HG03442 (cell line): Measurements from ENCODE around the gene ACACB.

Experiments
- ATAC-seq: cut with Tn5 transposase; IDR thresholded peaks from one replicate; pipeline ENCODE4 v1.9.1; 2021; ENCODE audit warnings: mild to moderate bottlenecking, moderate library complexity; ENCODE audit not compliant: unreplicated experiment

Gene ACACB

DNA sequence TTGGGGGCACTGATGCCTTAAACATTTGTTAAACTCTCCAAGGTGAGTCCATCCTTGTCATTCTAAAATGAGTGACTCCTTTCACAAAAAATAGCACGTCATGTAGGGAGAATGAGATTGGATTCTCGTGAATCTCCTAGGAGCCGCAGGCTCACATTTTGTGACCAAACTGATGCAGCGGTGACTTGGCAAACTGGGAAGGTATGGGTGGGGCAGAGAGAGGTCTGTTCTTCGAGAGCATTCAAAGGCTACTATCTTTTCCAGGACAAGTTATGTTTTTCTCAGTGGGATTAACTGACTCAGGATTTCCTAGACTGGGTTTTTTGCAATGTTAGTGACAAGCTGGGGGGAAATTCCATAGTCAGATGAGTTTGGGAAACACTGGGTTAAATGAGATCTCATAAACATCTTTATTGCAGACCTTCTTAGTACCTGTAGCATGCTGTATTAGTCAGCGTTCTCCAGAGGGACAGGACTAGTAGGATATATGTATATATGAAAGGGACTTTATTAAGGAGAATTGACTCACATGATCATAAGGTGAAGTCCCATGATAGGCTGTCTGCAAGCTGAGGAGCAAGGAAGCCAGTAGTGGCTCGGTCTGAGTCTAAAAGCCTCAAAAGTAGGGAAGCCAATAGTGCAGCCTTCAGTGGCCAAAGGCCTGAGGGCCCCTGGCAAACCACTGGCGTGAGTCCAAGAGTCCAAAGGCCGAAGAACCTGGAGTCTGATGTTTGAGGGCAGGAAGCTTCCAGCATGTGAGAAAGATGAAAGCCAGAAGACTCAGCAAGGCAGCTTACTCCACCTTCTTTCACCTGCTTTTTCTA, 131.7 kb downstream of the ACACB start:
- ATAC-seq, result no peak

DNA sequence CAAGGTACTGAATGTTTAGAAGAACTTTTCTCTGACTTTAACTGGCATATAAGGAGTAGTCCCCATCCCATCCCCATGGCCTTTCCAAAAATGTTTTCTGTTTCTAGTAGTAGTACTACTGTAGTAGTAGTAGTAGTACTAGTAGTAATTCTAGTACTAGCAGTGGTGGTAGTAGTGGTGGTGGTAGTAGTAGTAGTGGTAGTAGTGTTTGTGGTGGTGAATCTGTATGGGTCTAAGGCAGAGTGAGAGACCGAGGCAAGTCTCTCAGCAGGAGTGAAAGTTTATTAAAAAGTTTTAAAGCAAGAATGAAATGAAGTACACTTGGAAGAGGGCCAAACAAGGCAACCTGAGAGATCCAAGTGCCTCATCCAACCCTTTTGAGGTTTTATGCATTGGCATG, 134.1 kb downstream of the ACACB start:
- no peak for ATAC-seq

DNA sequence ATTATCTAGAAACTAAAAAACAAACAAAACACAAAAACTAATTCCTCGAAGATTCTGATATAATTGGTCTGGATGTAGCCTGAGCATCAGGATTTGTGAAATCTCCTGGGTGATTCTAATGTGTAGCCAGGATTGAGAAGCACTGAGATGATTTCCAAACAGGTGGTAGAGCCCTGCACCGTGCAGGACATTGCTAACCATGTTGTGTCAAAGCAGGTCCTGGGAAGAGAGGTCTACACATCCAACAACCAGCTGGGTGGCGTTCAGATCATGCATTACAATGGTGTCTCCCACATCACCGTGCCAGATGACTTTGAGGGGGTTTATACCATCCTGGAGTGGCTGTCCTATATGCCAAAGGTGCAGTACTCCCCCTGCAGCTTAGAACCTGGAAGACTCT, 136.4 kb downstream of the ACACB start:
- ATAC-seq, result no peak

DNA sequence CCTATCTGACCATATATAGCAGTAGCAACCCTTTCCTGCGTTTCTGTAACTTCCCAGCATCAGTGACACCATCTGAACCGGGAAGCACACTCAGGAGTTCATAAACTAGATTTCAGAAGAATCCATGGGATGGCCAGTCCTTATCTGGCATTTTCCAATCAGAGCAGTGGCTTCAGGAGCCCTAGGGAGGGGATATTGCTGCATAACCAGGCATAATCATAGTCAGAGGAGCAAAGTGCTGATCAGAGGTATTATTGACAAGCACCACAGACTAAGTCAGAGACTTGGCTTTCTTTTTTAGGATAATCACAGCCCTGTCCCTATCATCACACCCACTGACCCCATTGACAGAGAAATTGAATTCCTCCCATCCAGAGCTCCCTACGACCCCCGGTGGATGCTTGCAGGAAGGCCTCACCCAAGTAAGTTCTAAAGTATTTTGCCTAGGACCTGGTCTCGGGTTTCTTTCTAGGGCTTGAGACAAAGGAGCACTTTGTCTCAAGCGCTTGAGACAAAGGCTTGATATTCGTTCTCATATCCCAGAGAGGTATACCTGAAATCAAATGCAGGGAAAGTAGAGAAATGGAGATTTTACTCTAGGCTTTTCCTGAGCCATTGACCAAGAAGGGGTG, 137.6 kb downstream of the ACACB start:
- no peak for ATAC-seq

DNA sequence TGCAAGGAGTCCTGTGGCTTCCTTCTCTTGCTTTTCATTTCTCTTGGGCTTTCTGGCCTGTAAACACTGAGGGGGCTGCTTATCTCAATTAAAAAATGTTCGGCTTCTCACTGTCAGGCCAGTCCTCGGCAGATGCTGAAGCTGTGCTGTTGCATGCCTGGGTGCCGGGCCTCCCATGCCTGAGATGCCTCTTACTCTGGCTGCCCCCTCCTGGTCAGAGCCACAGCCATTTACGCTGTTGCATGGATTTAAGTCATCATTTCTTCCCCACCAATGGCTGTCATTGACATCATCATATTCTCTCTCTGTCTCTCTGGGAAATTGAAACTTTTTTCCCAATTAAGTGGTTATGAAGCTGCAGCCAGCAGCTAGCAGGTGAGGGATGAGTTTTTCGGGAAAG, 139.0 kb downstream of the ACACB start:
- ATAC-seq, result no peak

DNA sequence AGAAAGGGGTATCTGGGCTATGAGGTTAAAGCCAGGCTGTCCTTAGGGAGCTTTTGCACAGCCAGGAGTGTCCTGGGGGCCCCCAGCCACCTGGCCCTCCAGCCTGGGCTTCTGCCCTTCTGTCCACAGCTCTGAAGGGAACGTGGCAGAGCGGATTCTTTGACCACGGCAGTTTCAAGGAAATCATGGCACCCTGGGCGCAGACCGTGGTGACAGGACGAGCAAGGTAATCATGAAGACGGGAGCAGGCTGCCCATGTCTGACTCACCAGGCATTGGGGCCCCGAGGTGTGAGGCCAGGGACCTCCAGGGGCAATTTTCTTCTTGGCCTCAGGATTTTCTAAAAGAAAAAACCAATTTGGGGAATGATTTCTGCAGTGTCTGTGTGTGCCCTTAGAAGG, 139.6 kb downstream of the ACACB start:
- no peak for ATAC-seq

DNA sequence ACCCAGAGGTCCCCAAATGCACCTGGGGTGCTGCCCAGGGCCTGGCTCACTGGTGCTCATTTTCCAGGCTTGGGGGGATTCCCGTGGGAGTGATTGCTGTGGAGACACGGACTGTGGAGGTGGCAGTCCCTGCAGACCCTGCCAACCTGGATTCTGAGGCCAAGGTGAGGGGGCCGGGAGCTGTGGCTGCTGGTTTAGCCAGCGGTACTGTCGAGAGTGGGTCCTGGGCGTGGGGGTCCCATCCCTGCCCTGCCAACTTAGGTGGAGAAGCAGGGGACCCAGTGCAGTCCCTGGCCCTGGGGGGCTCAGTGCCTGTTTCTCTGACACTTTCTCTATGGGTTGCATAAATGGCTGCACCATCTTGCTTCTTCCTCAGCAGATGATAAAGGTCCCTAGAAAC, 141.8 kb downstream of the ACACB start:
- no peak for ATAC-seq

DNA sequence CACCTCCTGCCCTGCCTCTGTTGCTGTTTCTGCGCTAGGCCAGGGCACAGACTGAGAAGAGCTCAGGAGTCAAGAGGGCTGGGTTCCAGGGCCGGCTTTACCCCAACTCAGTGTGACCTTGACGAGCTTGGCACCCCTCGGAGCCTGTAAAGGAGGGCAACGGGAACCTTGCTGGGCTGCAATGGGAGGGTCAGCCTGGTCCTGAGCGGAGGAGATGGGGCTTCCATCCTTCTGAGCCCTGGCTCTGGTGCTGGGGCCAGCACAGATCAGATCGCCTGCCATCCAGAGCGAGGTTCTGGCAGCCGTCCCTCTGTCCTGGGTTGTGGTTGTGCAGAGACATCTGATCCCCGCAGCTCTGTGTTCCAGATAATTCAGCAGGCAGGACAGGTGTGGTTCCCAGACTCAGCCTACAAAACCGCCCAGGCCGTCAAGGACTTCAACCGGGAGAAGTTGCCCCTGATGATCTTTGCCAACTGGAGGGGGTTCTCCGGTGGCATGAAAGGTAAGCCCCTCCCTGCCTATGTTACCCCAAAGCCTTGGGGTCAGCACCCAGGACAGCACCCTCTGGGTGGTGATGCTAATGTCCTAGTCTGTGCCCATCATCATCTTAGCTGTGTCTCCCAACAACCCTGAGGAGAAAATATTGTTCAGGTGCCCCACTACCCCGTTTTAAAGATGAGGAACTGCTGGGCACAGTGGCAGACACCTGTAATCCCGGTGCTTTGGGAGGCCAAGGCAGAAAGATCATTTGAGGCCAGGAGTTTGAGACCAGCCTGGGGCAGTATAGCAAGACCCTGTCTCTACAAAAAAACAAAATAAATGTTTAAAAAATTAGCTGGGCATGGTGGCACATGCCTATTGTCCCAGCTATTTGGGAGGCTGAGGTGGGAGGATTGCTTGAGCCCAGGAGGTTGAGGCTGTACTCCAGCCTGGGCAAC, 142.5 kb downstream of the ACACB start:
- no peak for ATAC-seq

DNA sequence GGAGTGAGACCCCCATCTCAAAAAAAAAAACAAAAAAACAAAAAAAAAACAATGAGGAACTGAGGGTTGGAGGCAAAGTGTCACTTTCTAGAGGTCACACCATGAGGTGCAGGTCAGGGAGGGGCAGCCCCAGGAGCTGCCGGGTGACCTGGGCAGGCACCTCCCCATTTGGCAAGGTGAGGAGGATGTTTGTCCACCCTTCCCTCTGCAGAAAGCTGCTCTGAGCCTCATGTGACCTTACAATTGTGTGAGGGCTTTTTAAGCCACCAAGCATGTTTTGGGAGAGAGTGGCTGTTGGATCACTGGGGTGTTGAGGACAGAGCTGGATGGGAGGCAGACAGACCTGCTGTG, 143.1 kb downstream of the ACACB start:
- ATAC-seq, result no peak

DNA sequence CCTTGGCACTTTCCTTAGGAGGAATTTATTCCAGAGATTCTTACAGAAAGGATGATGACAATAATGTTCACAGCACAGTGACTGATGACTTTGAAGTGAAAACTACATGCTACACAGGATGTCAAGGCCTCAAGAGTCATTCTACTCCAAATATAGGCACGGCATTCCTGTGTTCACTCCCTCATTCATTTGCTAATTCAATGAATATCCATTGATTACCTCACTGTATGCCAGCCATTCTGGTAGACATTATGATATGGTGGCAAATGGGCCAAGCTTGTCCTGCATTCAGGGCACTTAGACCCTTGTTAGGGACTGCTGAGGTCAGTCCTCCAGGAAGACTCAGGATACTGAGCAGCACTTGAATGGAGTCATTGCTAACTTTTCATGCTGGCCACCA, 144.7 kb downstream of the ACACB start:
- ATAC-seq, result no peak

DNA sequence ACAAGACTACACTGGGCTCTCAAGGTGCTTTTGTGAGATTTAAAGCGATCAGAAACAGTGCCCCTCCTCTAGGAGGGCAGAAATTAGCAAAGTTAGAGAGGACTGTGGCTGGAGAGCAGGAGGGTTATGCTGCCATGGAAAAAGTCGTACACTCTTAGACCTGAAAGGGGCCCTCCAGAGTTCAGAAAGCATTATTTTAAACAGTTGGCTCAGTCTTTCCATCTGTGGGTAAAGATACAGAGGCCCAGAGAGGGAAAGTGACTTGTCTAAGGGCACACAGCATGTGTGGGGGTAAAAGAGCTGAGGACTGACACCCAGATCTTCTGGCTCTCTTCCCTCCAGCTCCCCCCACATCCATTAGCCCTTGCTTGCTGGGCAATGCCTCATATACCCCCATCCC, 145.6 kb downstream of the ACACB start:
- no peak for ATAC-seq

DNA sequence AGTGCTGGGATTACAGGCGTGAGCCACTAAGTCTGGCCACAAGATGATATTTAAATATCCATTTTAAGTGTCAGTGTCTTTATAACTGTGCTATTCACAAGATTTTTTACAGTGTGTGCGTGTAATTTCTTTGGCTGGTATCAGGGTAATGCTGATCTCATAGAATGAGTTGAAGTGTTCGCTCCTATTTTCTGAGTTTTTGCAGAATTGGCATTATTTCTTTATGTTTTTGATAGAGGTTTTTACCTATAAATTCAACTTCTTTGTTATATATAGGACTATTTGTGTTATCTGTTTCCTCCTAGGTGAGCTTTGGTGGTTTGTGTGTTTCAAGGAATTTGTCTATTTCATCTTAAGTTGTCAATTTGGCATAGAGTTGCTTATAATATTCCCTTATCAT, 147.1 kb downstream of the ACACB start:
- no peak for ATAC-seq

DNA sequence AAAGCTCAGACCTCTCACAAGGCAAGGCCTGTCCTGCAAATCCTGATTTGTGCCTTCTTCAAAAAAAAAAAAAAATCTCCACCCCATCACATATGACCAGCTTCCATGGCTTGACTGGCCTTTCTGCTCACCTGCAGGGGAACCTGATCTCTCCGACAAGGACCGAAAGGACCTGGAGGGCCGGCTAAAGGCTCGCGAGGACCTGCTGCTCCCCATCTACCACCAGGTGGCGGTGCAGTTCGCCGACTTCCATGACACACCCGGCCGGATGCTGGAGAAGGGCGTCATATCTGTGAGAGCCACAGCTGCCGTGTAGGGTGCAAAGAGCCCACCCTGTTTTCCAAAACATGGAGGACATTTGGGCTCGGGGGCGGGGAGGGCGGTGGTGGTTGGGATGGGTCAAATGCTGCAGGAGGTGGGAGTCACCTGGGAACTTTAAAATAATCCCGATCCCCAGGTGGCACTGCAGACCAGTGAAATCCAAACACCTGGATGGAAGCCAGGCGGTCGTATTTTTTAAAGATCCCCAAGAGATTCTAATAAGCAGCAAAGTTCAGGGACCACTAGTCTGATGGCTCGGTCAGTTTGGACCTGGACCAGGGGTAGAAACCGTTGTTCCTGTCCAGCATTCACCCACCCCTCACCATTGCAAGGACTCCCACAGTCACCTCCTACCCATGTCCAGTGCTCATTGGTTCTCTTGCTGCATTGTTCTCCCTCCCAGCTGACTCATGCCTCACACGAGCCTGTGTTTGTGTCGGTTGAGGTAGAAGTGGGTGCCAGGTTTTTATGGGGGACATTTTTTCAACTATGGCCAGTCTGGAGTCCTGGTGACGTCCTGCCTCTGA, 147.9 kb downstream of the ACACB start:
- no peak for ATAC-seq

DNA sequence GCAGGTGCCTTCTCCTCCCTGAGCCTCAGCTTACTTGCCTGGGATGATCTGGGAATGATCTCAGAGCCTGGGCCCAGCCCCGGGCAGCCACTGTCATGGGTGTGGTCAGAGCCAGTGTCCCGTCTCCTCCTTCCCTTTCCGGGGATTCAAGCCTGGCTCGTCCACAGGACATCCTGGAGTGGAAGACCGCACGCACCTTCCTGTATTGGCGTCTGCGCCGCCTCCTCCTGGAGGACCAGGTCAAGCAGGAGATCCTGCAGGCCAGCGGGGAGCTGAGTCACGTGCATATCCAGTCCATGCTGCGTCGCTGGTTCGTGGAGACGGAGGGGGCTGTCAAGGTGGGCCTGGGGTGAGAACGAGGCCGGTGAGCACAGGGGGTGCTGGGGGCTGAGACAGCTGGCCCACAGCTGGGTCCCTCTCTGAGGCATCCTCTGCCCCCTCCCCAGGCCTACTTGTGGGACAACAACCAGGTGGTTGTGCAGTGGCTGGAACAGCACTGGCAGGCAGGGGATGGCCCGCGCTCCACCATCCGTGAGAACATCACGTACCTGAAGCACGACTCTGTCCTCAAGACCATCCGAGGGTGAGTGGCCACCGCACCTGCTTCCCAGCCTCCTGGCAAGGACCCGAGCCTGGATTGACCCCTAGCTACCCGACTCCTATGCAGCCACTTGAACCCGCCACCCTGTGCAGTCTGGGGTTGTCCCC, 148.7 kb downstream of the ACACB start:
- no peak for ATAC-seq

DNA sequence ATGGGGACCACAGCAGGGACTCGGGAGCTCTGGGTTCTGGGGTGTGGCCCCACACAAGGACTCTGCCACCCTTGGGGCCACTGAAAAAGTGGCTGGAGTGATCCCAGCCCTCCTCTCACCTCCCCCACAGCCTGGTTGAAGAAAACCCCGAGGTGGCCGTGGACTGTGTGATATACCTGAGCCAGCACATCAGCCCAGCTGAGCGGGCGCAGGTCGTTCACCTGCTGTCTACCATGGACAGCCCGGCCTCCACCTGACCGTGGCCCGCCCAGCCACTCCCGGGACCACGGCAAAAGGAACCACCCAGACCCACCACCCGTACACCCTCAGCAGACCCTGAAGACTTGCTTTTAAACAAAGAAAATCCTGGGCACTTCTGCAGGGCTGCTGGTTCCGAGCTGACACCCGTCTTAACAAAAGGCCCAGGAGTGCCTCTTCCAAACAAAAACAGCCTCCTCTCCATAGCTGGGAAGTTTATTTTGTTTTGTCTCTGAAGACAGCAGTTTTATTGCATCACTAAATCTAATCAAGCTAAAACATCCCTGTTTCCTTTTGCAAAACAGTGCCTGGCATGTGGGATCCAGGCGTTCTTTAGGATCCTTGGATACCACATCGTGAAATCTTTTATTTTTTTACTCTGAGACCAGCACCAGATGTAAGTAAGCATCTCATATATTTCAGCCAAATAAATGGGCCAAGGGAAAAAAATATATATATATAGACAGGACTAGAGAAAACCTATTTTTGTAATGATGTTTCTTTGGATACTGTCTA, 149.9 kb downstream of the ACACB start:
- no peak for ATAC-seq

DNA sequence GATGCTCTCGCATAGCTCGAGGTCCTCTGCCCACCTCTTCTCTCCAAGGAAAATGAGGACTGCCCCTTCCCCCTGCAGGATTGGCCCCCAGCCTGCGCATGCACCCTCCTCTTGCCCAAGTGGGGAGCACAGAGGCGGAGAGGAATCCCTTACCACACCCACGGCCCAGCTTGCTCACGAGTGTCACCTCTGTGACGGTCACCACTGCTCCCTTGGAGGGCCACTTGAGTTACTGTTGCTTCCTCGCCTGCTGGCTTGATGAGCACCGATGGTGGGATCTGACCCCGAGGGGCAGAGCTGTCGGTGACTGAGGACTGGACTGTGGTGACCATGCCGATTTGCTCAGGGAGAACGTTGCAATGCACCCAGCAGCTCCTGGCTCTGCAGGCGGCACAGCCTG, 151.0 kb downstream of the ACACB start:
- ATAC-seq, result no peak

DNA sequence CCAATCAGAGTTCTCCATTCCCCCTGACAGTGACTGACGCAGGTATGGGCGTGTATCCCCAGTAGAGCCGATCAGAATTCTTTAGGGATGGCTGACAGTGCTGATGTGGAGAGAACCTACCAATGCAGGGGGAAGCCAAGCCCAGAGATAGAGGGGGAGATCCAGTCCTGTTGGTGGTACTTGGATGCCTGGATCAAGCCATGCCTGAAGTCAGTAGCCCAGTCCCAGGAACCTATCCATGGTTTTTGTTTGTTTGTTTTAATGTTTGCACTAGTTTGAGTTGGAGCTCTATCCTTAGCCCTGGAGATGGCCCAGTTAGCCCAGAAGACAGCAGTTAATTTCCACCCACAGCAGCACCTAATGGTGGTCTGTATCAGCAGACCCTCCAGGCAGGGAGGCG, 152.5 kb downstream of the ACACB start:
- no peak for ATAC-seq

DNA sequence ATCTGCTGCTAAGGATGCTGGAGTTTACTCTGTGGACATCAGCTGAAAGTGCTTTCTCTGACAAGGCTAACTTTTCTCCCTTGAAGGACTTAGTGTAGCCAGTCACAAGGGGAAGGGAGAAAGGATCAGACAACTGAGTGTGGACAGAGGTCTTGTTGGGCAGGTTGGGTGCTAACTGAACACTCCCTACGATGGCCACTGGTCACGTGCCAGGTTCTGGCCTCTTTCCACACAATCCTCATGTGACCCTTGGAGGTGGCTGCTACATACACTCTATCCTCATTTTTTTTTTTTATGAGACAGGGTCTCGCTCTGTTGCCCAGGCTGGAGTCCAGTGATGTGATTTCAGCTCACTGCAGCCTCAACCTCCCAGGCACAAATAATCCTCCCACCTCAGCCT, 153.0 kb downstream of the ACACB start:
- no peak for ATAC-seq

DNA sequence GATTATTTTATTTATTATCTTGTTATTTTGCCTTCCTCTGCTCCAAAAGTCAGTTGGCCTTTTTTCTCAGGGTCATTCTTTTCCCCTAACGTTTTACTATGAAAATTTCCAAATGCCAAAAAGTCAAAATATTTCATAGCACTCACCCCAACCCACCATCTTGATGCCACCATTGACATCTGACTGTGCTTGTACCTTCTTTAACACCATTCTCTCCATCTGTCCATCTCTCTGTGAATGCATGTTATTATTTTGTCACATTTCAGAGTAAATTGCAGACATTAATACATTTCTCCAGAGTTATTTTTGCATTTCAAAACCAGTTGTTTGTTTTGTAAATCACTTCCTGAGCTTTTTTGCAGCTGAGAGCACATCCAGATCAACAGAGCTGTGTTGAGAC, 154.1 kb downstream of the ACACB start:
- no peak for ATAC-seq
